Thoracic aorta (tissue), 2 donors: Measurements from ENCODE around the gene CFAP20DC. TPM values are rescaled to one million over a fixed set of nuclear protein-coding genes. Genes with fewer than 3 reads are reported as not detected.

Experiments used
- ATAC-seq: fragments of 150-250 bp; one replicate; pipeline ENCODE4 v1.8.0; 2017; ENCODE audit warnings: low read depth; ENCODE audit not compliant: insufficient number of reproducible peaks, low FRiP score
- DNase-seq: peaks from one replicate; pipeline ENCODE4 v3.0.0-alpha.2; 2020; ENCODE audit warnings: low spot score
- H3K27ac ChIP-seq, 2 donors: fragments of 200-600 bp; sonication (generic); 1 replicate in 1 of 2; 2 replicates in 1 of 2; pipeline ENCODE4 v1.5.1; 2016; ENCODE audit warnings: mild to moderate bottlenecking in 2 of 2, moderate library complexity in 2 of 2
- H3K27me3 ChIP-seq: fragments of 200-600 bp; sonication (generic); replicated peaks from 2 replicates; pipeline ENCODE4 v1.6.0; 2016; ENCODE audit warnings: mild to moderate bottlenecking; ENCODE audit not compliant: insufficient read depth
- H3K36me3 ChIP-seq: fragments of 200-600 bp; sonication (generic); one replicate; pipeline ENCODE4 v1.5.1; 2016
- H3K4me1 ChIP-seq, 2 donors: fragments of 200-600 bp; sonication (generic); 1 replicate in 1 of 2; 2 replicates in 1 of 2; pipeline versions ENCODE4 v1.5.1 to v1.6.0; 2016; ENCODE audit warnings: low read depth in 2 of 2, mild to moderate bottlenecking in 1 of 2; ENCODE audit not compliant: control insufficient read depth in 1 of 2
- H3K4me3 ChIP-seq: fragments of 200-600 bp; sonication (generic); 2 replicates; pipeline ENCODE4 v1.5.1; 2016; ENCODE audit warnings: mild to moderate bottlenecking
- H3K9me3 ChIP-seq: fragments of 200-600 bp; sonication (generic); 2 replicates; pipeline ENCODE4 v1.5.1; 2016
- total RNA-seq, 2 donors: library from RNA; depleted of rRNA; stranded (reverse); fragments of >200 nt; gene quantifications; one replicate each; pipeline versions ENCODE4 v1.1.0 to v1.2.3, GENCODE V29; 2016
- TF ChIP-seq, protein P1 (sequence below): fragments of 200-600 bp; sonication (generic); IDR thresholded peaks from one replicate; pipeline ENCODE4 v1.5.1; 2019; ENCODE audit warnings: antibody characterized with exemption

CFAP20DC gene
- total RNA-seq, 2 donors from 2014 or later, result not detected

DNA sequence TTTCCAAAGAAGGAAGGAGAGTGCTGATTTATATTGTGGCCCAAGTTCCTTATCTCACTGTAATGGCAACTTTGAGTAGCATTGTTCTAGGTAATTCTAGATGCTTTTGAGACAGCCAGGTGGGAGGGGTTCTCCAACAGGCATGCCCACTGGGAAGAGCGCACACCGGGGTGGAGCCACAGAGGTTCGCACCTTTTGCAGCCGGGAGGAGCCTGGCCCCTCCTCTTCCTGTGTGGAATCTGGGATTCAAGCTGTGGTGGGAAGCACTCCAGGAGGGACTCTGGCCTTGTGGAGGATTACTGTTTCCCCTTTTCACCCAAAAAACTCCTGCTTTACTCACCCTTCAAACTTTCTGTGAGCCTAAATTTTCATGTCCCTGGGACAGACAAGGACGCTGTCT is 53.1 kb downstream of the CFAP20DC start:
- TF ChIP-seq, protein P1, sequence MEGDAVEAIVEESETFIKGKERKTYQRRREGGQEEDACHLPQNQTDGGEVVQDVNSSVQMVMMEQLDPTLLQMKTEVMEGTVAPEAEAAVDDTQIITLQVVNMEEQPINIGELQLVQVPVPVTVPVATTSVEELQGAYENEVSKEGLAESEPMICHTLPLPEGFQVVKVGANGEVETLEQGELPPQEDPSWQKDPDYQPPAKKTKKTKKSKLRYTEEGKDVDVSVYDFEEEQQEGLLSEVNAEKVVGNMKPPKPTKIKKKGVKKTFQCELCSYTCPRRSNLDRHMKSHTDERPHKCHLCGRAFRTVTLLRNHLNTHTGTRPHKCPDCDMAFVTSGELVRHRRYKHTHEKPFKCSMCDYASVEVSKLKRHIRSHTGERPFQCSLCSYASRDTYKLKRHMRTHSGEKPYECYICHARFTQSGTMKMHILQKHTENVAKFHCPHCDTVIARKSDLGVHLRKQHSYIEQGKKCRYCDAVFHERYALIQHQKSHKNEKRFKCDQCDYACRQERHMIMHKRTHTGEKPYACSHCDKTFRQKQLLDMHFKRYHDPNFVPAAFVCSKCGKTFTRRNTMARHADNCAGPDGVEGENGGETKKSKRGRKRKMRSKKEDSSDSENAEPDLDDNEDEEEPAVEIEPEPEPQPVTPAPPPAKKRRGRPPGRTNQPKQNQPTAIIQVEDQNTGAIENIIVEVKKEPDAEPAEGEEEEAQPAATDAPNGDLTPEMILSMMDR, result no peak
- ATAC-seq (no peak), DNase-seq (no peak)
- Histone ChIP-seq H3K4me3 (no peak overlapping the region), H3K36me3 (no peaks in the 10 kb centered on the region), H3K27me3 (no peaks in the 10 kb centered on the region), H3K27ac (no peak overlapping the region), H3K9me3 (no peaks in the 10 kb centered on the region), H3K4me1 (no peaks in the 10 kb centered on the region)

DNA sequence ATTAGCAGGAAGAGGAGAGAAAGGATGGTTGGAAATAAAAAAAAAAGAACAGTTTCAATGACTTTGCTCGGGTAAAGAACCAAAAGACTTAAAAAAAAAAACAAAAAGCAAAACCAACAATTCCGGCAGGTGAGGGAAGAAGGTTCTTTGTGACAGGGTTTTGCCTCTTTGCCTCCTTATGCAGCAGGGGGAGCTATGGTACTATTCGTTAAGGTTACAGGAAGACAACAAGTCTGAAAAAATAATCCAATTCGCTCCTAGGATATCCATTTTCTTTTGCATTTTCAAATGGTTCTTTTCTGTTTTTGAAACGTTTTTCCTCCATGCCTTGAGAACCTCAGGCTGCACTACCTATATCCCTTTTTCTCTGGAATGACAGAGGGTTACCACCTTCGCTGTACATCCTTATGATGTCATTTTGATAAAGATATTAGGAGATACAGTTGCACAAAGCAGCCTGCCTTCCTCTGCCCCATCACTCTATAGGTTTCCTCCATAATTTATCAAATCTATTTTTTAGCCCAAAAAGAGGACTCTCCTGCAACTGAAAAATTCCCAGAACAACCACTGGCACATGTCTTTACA is 55.0 kb downstream of the CFAP20DC start:
- Histone ChIP-seq H3K27me3 (no peaks in the 10 kb centered on the region), H3K36me3 (no peaks in the 10 kb centered on the region), H3K27ac (no peak overlapping the region), H3K9me3 (no peaks in the 10 kb centered on the region), H3K4me1 (no peaks in the 10 kb centered on the region), H3K4me3 (no peak overlapping the region)
- DNase-seq, result no peak
- no peak for ATAC-seq
- TF ChIP-seq, protein P1, result no peak

DNA sequence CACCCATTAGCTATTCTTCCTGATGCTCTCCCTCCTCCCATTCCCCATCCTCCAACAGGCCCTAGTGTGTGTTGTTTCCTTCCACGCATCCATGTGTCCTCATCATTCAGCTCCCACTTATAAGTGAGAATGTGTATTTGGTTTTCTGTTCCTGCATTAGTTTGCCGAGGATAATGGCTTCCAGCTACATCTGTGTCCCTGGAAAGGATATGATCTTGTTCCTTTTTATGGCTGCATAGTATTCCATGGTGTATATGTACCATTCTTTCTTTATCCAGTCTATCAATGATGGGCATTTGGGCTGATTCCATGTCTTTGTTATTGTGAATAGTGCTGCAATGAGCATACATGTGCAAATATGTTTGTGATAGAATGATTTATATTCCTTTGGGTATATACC is 56.3 kb downstream of the CFAP20DC start:
- Histone ChIP-seq H3K27me3 (no peaks in the 10 kb centered on the region), H3K36me3 (no peaks in the 10 kb centered on the region), H3K27ac (no peak overlapping the region), H3K4me1 (no peaks in the 10 kb centered on the region), H3K4me3 (no peak overlapping the region), H3K9me3 (no peaks in the 10 kb centered on the region)
- ATAC-seq (no peak), DNase-seq (no peak)
- TF ChIP-seq, protein P1, result no peak

DNA sequence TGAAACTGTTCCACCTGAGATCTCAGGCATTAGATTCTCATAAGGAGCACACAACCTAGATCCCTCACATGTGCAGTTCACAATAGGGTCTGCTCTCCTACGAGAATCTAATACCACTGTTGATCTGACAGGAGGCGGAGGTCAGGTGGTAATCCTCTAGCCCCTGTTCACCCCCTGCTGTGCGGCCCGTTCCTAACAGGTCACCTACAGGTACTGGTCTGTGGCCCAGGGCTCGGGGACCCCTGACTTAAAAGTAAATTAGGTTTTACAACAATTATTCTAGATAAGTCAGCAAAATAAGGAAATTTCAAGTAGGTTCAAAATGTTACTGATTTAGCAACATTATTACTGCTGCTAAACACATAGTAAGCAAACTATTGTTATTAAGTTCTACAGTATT is 58.2 kb downstream of the CFAP20DC start:
- H3K36me3 ChIP-seq, result no peaks in the 10 kb centered on the region
- no peak overlapping the region for H3K4me3 ChIP-seq
- H3K27me3 ChIP-seq, result no peaks in the 10 kb centered on the region
- H3K9me3 ChIP-seq, result no peaks in the 10 kb centered on the region
- H3K4me1 ChIP-seq, result no peaks in the 10 kb centered on the region
- H3K27ac ChIP-seq, result no peak overlapping the region
- TF ChIP-seq, protein P1, result no peak
- ATAC-seq (no peak), DNase-seq (no peak)

DNA sequence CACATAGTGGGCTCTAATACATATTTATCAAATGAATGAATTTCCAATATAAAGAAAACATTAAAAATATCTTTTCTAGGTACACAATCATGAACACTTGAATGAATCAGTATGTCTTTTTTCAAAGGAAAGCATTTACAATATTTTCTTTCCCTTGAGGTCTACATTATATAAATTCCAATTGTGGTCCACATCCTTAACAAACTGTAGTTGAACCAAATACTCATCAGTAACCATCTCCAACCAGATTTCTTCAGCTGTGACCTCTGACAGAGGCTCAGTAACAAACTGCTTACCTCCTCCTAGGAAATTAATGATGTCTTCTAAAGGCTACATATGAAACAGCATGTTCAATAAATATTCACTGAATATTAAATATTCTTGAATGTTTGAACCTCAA is 58.8 kb downstream of the CFAP20DC start:
- Histone ChIP-seq H3K27ac (no peak overlapping the region), H3K27me3 (no peaks in the 10 kb centered on the region), H3K4me3 (no peak overlapping the region), H3K4me1 (no peaks in the 10 kb centered on the region), H3K9me3 (no peaks in the 10 kb centered on the region), H3K36me3 (no peaks in the 10 kb centered on the region)
- DNase-seq (no peak), ATAC-seq (no peak)
- TF ChIP-seq, protein P1, result no peak
